DOHH2 (cell line): ENCODE results near the gene PSMD8.

ENCODE experiments used
- EZH2phosphoT487 ChIP-seq: fragments of 200-600 bp; sonication (generic); IDR thresholded peaks from 2 replicates; pipeline ENCODE4 v1.6.1; 2017; ENCODE audit warnings: borderline replicate concordance, mild to moderate bottlenecking, antibody characterized with exemption, low read length, moderate library complexity, mixed read lengths
- TF ChIP-seq, protein P1 (sequence below): fragments of 200-600 bp; sonication (generic); IDR thresholded peaks from one replicate; pipeline ENCODE4 v1.5.1; 2014; ENCODE audit warnings: antibody characterized with exemption, mild to moderate bottlenecking, low read depth, low read length; ENCODE audit not compliant: poor library complexity, severe bottlenecking

DNA sequence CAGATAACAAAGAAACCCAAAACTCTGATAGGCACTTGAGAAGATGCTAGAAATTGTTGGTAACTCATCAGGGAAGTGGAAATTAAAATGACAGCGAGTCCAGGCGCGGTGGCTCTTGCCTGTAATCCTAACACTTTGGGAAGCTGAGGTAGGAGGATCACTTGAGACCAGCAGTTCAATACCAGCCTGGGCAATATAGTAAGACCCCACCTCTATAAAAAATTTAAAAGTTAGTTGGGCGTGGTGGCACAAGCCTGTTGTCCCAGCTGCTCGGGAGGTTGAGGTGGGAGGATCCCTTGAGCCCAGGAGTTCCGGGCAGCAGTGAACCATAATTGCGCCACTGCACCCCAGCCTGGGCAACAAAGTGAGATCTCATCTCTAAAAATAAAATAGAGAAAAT lies 56.6 kb downstream of the PSMD8 start:
- TF ChIP-seq, protein P1, sequence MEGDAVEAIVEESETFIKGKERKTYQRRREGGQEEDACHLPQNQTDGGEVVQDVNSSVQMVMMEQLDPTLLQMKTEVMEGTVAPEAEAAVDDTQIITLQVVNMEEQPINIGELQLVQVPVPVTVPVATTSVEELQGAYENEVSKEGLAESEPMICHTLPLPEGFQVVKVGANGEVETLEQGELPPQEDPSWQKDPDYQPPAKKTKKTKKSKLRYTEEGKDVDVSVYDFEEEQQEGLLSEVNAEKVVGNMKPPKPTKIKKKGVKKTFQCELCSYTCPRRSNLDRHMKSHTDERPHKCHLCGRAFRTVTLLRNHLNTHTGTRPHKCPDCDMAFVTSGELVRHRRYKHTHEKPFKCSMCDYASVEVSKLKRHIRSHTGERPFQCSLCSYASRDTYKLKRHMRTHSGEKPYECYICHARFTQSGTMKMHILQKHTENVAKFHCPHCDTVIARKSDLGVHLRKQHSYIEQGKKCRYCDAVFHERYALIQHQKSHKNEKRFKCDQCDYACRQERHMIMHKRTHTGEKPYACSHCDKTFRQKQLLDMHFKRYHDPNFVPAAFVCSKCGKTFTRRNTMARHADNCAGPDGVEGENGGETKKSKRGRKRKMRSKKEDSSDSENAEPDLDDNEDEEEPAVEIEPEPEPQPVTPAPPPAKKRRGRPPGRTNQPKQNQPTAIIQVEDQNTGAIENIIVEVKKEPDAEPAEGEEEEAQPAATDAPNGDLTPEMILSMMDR, result no peak
- TF ChIP-seq EZH2phosphoT487, result no peak
